Measurements from ENCODE around the gene SYT14. TPM values are rescaled to one million over a fixed set of nuclear protein-coding genes. Genes with fewer than 3 reads are reported as not detected.

The SYT14 gene
- total RNA-seq, 1 experiment from 2014 or later, result 12.0 TPM

- TF ChIP-seq AFF4 (CRISPR knock-in tag; IDR thresholded peaks at IDR 0.05; ENCODE audit: borderline replicate concordance), result no peak
- no peak for TF ChIP-seq ZBTB43 (CRISPR knock-in tag; IDR thresholded peaks at IDR 0.05)
These were observed 24.4 kb downstream of the SYT14 start (continued) for GRCh38 chr1:209962388-209962787.

- ATAC-seq (no peak), DNase-seq (ENCODE audit: low spot score) (no peak)
- TF ChIP-seq CREB1 (CRISPR knock-in tag; IDR thresholded peaks at IDR 0.05) (no peak), ELF4 (CRISPR knock-in tag; IDR thresholded peaks at IDR 0.05; ENCODE audit: low read depth) (no peak), TCF7 (CRISPR knock-in tag; IDR thresholded peaks at IDR 0.05; ENCODE audit: low read depth) (no peak), FOXP4 (CRISPR knock-in tag; IDR thresholded peaks at IDR 0.05) (no peak), ZNF532 (CRISPR knock-in tag; IDR thresholded peaks at IDR 0.05; ENCODE audit: borderline replicate concordance) (no peak)
- no peaks in the 10 kb centered on the region for H3K4me1 Mint-ChIP-seq
- CTCF ChIA-PET, result no interaction called here
- no peak overlapping the region for H3K27ac Mint-ChIP-seq
- no peaks in the 10 kb centered on the region for H3K27me3 Mint-ChIP-seq (ENCODE audit: low read depth)
- no peaks in the 10 kb centered on the region for H3K36me3 Mint-ChIP-seq
- POLR2A ChIA-PET, result no interaction called here
- no peak overlapping the region for H3K4me3 Mint-ChIP-seq
- H3K9me3 Mint-ChIP-seq, result no peaks in the 10 kb centered on the region
These were observed 24.8 kb downstream of the SYT14 start for GRCh38 chr1:209962856-209963255.

- ATAC-seq, result no peak
- TF ChIP-seq ETV6 (CRISPR knock-in tag; IDR thresholded peaks at IDR 0.05) (no peak), RELA (CRISPR knock-in tag; IDR thresholded peaks at IDR 0.05; ENCODE audit: borderline replicate concordance) (no peak), ESRRA (CRISPR knock-in tag; IDR thresholded peaks at IDR 0.05; ENCODE audit: borderline replicate concordance) (no peak), NFATC4 (CRISPR knock-in tag; IDR thresholded peaks at IDR 0.05) (no peak), MAX (CRISPR knock-in tag; IDR thresholded peaks at IDR 0.05) (no peak), CREB1 (CRISPR knock-in tag; IDR thresholded peaks at IDR 0.05) (no peak), STAT6 (CRISPR knock-in tag; conservative IDR thresholded peaks at IDR 0.05; ENCODE audit: low read depth) (no peak), ZNF416 (CRISPR knock-in tag; IDR thresholded peaks at IDR 0.05) (no peak), NR2C2 (CRISPR knock-in tag; IDR thresholded peaks at IDR 0.05) (no peak), ZNF121 (CRISPR knock-in tag; IDR thresholded peaks at IDR 0.05) (no peak), IRF2 (CRISPR knock-in tag; IDR thresholded peaks at IDR 0.05; ENCODE audit: borderline replicate concordance, low read depth) (no peak), GRHL2 (CRISPR knock-in tag; IDR thresholded peaks at IDR 0.05; ENCODE audit: insufficient replicate concordance, severe bottlenecking) (no peak)
These were observed 28.0 kb downstream of the SYT14 start for GRCh38 chr1:209965996-209966395.

More at GRCh38 chr1:209965996-209966395, 28.0 kb downstream of the SYT14 start:
- Mint-ChIP-seq H3K4me1 (no peaks in the 10 kb centered on the region), H3K4me3 (no peak overlapping the region), H3K27me3 (ENCODE audit: low read depth) (no peaks in the 10 kb centered on the region), H3K9me3 (peaks cover 6% of the 10 kb centered on the region), H3K36me3 (0 out of 2 replicates have a peak, but pooled peaks cover 3% of the 10 kb centered on the region), H3K27ac (no peak overlapping the region)
- DNase-seq (ENCODE audit: low spot score), result no peak
- ChIA-PET POLR2A (no interaction called here), CTCF (no interaction called here)

Measured in WTC11 (cell line).